Left forelimb (tissue), 1 donor: ENCODE results near the gene BBS4.

Experiments
- DNase-seq: peaks from one replicate; pipeline ENCODE4 v3.0.0-alpha.2; 2018; ENCODE audit warnings: low spot score

Gene BBS4

DNA sequence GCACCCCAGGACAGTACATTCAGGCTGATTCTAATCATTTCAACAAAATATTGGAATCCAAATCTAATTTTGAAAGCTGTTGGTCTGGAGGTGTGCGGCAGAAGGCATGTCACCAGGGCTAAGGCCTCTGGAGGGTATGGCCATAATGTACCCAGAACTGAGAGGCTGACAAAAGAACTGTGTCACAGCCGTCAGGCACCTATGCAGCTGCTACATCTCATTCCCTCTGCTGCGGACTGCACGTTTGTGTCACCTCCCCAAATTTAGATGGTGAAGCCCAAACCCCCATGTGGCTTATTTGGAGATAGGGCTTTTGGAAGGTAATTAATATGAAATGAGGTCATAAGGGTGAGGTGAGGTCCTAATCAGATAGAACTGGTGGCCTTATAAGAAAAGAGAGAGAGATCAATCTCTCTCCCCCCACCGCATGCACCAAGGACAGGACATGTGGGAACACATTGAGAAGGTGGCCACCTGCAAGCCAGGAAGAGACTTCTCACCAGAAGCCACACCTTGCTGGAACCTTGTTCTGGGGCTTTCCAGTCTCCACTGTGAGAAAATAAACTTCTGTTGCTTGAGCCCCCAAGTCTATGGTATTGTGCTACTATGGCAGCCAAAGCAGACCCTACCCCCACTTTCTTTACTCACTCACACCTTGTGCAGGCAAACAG is 74.7 kb downstream of the BBS4 start:
- no peak for DNase-seq

DNA sequence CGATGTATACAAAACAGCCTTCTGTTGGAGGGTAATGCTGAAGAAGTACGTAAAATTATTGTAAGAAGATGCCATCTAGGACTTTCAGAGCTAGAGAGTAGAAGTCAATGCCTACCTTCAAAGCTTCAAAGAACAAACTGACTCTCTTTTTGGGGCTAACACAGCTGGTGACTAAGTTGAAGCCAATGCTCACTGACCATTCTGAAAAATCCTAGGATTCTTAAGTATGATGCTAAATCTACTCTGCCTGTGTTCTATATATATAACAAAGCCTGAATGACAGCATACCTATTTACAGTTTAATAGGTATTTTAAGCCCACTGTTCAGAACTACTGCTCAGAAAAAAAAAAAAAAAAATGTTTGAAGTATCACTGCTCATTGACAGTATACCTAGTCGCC is 78.6 kb downstream of the BBS4 start:
- DNase-seq: no peak

DNA sequence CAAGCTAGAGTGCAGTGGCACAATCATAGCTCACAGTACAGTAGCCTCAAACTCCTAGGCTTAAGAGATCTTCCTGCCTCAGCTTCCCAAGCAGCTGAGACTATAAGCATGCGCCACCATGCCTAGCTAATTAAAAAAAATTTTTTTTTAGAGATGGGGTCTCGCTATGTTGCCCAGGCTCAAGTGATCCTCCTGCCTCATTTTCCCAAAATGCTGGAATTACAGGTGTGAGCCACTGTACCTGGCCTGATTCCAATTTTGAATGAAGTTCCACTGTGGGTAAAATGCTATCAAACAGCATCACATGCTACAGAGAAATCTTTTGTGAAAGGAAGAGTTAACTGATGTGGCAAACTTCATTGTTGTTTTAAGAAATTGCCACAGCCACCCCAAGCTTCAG is 80.0 kb downstream of the BBS4 start:
- no peak for DNase-seq

DNA sequence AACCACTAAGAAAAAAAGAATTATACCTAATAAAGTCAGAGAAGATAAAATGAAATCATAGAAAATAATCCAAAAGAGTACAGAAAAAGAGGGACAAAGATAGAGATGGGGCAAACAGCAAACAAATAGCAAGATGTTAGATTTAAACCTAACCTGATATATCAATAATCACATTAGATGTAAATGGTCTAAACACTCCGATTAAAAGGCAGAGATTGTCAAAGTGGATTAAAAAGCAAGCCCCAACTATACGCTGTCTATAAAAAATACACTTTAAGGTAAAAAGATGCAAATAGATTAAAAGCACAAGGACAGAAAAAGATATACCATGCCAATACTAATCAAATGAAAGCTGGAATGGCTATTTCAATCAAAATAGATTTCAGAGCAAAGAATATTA is 80.8 kb downstream of the BBS4 start:
- DNase-seq: no peak

DNA sequence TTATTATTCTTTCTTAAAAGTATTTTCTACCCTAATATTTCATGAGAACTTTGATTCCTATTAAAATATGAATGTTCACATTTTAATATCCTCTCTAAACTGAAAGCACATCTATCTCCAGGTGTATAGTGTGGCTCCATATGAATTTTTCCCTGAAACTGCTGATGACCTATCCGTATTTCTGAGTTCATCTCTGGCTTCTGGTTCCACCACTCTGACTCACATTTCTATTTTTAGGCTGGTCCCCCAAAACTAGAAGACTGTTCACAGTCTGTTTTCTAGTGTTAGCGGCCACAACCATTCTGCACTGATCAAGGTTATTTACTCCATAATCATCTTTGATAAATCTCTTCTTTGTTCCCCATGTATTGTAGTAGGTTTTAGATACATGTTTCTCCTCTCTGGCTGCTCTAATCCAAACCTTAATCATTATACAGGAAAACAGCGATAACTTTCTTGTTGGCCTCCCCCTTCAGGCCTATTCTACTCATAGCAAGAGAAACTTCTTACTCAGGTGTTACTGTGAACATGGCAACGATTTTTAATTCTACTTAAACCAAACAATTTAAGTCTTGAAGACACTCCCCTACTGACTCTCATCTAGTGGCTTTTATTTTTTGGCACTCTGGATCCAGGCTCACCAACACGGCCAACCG is 84.8 kb downstream of the BBS4 start:
- no peak for DNase-seq

DNA sequence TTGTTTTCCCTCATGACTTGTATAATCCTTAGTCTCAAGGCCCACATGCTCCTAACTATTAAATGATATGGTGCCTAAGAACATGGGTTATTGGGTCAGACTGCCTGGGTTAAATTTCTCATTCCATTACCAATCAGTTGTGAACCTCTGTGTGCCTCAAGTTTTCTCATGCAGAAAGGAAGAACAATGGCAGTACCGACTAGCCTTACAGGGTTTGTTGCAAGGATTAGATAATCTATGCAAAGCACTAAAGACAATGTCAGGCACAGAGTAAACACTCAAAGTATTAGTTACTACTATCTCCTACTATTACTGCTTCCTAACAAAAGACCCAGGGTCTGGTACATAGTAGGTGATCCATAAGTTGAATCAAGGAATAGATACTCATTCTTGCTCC is 85.3 kb downstream of the BBS4 start:
- no peak for DNase-seq

DNA sequence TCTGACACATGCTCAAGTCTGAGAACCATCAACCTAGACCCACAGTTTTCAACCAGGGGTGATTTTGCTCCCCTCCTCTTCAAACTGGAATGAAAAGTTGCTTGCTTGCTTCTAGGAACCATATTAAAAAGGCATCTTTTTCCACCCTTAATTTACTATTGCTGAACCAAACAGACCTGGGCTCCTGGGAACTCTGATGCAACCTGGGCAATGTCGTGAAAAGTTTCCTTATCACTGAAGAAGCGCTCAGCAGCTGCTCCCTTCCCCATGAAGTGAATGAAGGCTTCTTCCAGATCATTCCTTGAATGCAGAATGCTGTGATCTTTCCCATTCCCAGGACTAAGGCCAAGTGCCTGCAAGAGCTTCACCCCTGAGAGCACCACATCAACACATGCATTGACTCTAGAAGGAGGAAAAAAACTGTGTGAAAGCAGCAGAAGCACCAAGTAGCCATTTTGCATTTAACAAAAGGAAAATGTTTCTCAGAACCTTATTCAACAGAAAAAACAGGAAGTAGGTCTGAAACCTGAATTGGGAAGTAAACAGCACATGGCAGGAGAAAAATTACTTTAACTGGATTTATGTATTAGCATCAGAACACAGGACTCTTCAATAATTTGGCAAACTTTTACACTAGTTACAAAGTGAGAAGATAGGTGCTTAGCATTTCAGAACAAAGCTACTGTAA is 88.8 kb downstream of the BBS4 start:
- DNase-seq: no peak

DNA sequence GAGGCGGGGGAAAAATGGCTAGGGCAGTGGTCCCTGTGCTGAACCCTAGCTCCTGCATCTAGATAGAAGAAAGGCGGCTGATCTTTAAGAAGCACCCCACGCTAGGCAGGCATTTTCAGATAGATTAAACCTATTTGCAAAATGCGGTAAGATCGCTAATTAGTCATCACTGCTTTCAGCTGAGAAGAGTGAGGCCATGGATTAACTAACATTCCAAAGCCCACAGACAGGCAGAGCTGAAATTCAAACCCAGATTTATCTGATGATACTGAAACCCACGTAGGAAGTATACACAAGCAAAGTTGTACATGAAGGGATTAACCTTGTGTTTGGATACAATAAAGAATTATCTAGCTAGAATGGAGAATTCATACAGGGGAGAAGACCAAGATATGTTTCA is 92.8 kb downstream of the BBS4 start:
- no peak for DNase-seq

DNA sequence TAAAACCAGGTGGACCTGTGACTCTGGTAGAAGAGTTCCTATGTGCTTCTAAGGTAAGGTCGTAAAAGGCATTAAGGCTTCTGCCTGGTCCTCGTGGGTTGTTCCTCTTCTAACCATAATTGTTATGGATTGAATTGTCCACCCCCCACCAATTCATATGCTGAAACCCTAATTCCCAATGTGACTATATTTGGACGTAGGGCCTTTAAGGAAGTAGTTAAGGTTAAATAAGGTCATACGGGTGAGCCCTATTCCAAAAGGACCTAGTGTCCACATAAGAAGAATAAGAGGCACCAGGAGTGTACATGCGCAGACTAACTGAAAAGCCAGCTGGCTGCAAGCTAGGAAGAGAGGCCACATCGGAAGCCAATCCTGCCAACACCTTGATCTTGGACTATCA is 95.6 kb downstream of the BBS4 start:
- DNase-seq: no peak

DNA sequence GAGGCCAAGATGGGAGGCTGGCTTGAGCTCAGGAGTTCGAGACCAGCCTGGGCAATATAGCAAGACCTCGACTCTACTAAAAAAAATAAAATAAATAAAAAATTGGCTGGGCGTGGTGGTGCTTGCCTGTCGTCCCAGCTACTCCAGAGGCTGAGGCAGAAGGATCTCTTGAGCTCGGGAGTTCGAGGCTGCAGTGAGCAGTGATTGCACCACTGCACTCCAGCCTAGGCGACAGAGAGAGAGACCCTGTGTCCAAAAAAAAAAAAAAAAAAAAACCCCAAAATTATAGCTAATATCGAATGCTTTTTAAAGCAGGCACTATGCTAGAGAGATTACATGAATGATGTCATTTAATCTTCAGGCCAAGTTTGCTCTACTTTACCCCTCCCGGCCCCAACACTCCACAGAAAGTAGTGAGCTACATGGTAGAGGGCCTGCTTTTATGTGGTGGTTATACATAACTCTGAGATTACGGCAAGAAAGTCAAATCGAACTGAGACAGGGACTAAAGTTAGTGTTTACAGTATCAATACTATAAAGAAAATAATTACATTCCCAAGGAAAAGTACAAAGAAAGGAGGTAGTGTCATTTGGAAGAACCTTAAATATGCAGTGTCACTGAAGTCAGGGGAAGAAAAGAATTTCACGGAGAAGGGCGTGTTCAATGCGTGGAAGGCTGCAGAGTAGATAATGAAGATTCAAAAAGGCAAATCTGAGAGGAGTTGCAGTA is 96.4 kb downstream of the BBS4 start:
- DNase-seq: no peak

DNA sequence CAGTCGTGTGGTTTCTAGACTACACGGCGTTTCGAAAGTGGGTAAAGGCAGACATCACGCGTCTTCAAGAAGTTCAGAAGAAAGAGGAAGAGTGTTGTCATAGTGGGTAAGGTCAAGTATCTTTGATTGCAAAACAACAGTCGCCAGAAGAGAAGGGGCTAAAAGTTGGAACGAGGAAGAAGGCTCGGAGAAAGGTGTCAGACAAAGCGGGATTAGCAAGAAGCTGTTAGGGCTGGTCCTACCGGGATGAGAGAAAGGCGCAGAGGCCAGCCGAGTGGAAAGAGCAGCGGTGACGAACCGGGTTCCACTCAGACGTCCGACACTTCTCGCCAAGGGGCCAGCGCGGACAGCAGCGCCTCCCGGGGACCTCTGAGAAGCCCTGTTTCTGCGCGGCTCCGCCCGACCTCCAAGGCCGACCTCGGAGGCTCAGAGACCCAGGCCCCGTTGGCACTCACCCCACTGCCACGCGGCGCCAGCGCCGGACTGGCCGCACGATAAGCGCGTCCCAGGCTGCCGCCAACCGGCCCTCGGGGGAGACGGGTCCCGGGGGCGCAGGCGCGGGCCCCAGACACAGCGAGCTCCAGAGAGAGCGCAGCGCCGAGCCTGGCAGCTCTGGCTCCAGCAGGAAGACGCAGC is 97.1 kb downstream of the BBS4 start:
- peak; percentile 72 for DNase-seq

DNA sequence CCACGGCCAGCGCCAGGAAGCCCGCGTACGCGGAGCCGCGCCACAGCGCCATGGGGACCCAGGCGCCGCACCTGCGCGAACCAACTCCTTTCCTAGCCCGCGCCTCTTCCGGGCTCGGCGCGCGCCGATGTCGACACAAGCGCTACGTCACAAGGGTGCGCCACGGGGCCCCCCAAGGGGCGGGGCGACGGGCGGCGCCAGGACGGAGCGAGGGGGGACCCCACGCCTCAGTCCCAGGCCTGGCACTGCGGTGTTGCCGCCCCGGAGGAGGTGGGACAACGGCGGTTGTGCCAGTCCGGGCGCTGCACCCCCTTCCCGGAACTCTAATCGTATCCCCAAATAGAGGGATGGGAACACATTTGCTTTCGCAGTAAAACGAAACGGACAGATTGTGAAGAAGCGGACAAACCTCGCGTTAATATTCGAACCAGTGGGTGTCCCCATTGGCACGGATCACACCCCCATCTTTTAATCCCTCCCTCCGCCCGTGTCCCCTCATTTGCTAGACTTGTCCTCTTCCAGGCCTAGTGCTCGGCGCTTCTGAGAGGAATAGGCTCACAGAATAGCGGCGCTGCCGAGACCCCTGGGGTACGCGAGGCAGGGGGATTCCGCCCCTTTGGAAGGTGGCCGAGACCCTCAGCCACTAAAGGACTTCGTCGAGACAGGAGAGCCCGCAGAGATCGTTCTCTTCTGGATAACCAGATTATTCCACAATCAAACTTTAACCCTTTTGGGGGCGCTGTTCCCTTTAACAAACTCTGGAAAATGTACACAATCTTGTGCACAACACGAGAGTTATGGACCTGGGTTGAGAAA is 97.8 kb downstream of the BBS4 start, which contains the start of gene ADPGK:
Gene ADPGK (minus strand): TSS at position 119 of the 816 bp plus-strand sequence. CDS start 67 bp downstream, at position 52.
- peak; percentile 98 for DNase-seq

DNA sequence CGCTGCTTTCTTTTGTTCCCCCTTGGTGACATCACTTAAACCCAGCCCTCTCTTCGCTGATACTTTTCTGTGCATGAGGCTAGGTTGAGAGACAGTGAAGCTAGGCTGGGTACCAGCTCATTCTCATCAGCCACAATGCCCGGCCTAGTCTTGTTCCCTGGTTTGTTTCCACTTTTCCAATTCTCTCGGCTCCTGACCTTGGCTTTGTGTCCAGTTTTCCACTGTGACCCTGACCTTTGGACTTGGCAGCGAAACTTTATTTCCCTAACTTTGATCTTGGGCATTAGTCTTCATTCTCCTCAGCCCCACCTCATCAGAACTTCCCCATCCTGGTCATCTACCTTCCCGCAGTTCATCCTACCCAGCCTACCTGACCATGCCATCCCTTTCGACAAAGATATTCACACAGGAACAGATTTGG is 98.5 kb downstream of the BBS4 start:
- DNase-seq: no peak

DNA sequence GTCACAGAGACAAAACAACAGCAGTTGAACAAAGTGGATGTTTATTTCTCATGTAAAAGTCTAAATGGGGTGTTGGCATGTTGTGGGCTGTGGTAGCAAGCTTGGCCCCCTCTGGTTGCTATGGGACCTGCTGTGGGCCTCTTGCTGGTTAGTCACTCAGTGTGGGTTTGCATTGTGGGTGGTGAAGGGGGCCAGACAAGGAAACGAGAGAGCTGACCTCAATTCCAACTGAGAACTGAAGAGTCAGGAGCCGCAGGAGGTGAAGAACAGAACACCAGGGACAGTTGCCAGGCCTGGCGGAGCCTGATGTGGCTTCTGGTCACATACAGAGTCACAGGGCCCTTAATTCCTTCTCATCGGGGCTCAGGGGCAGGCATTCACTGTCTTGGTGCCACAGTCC is 99.4 kb downstream of the BBS4 start:
- no peak for DNase-seq

DNA sequence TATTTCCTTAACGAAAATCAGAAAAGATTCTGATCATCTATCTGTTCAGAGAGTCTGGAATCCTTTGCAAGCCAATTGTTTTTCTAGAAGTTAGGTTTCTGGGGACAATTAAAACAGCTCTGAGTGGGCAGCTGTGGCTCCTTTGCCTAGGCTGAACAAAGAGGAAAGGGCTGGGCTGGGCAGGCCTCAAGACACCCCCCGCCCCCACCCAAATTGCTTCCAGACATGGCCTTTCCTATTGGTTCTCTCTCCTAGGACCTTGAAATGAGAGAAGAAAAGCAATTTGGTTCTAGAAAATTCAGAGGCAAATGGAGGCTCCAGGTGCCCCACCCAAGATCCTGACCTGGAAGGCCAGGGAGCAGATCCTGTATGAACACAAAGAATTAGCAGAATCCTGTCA is 99.8 kb downstream of the BBS4 start:
- no peak for DNase-seq

DNA sequence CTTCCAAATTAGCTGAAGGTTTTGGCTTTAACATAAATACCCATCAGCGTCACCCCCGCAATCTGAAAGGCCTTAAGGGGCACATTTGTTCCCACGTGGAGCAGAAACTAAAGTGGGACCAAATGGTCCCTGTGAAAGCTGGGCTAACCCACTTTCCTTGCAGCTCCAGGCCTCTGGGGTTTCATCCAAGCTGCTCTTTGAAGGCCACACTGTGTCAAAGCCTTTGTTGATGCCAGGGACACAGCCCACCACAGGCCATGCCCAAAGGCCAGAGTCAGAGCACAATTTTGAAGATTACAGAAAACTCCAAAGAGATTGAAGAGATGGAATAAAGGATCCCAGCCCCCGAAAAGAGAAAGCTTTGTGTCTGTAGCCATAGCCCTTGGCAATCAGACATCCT is 100.2 kb downstream of the BBS4 start:
- no peak for DNase-seq

DNA sequence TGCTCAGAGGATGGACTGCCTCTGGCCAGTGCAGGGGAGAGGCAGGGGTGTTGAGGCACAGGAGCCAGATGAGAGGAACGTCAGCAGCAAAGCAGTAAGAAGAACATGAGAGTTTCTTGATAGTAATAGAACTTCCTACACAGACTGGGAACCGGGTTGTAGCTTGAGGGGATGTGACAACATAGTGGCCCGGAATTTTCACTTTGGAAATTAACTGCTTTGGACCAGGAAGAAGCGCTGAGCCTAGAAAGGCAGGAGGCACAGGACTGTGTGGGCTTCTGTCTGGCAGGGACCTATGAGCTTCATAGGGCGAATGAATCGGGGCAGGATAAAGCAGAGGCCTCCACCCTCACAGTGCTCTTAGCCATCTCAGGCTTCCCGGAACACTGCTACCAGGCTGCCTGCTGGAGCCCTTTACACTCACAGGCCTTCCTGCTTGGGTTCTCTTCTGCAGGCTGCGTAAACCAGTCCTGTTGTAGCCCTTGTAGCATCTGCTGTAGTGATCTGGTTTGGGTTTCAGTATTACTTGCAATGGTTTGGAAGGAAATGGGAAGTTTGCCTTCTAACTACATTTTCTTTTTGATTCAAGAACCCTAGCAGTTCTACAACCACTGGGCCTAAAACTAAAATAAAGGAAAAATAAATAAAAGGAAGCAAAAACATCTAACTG is 100.8 kb downstream of the BBS4 start:
- no peak for DNase-seq

DNA sequence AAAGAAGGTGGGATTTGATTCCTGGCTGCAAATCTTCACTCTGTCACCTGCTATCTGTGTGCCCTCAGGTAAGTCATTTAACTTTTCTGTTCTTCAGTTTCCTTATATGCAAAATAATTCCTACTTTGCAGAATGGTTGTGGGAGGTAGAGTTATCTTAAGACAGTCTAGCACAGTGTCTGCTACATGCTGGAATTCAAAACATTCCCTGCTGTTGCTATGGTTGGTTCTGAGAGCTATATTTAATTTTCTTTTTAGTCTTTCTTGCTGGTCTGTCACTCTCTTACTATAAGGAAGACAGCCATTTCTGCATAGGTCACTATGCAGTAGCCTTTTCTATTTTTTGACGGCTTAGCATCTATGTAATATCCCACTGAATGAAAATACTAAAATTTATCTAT is 101.5 kb downstream of the BBS4 start:
- DNase-seq: no peak
